Suprapubic skin (tissue), 4 donors: ENCODE data around the gene HYLS1.
"Not testable (repeated sequence)": the region's sequence is repeated elsewhere in the genome, so short reads cannot be mapped to it uniquely, and the experiment has no call there.

ENCODE experiments used
- POLR2A ChIP-seq, 2 donors: fragments of 450-650 bp; IDR thresholded peaks; one replicate each; pipeline ENCODE4 v1.6.1; 2017; ENCODE audit warnings: antibody characterized with exemption in 2 of 2, mild to moderate bottlenecking in 2 of 2, moderate library complexity in 2 of 2
- POLR2AphosphoS5 ChIP-seq, 3 donors: sonication (generic); formaldehyde crosslinking; IDR thresholded peaks; one replicate each; pipeline ENCODE4 v1.6.1; 2017; ENCODE audit warnings: antibody characterized with exemption in 3 of 3
- TF ChIP-seq, protein P1 (sequence below), 2 donors: fragments of 200-600 bp in 1 of 2; fragments of 450-650 bp in 1 of 2; sonication (generic) in 1 of 2; IDR thresholded peaks; one replicate each; pipeline ENCODE4 v1.5.1; 2016 to 2019; ENCODE audit warnings: antibody characterized with exemption in 2 of 2, mild to moderate bottlenecking in 1 of 2, moderate library complexity in 1 of 2

DNA sequence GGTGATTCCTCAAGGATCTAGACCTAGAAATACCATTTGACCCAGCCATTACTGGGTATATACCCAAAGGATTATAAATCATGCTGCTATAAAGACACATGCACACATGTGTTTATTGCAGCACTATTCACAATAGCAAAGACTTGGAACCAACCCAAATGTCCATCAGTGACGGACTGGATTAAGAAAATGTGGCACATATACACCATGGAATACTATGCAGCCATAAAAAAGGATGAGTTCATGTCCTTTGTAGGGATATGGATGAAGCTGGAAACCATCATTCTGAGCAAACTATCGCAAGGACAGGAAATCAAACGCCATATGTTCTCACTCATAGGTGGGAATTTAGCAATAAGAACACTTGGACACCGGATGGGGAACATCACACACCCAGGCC is 22.1 kb upstream of the HYLS1 start:
- TF ChIP-seq, protein P1, sequence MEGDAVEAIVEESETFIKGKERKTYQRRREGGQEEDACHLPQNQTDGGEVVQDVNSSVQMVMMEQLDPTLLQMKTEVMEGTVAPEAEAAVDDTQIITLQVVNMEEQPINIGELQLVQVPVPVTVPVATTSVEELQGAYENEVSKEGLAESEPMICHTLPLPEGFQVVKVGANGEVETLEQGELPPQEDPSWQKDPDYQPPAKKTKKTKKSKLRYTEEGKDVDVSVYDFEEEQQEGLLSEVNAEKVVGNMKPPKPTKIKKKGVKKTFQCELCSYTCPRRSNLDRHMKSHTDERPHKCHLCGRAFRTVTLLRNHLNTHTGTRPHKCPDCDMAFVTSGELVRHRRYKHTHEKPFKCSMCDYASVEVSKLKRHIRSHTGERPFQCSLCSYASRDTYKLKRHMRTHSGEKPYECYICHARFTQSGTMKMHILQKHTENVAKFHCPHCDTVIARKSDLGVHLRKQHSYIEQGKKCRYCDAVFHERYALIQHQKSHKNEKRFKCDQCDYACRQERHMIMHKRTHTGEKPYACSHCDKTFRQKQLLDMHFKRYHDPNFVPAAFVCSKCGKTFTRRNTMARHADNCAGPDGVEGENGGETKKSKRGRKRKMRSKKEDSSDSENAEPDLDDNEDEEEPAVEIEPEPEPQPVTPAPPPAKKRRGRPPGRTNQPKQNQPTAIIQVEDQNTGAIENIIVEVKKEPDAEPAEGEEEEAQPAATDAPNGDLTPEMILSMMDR (IDR thresholded peaks at IDR 0.05) = not testable (repeated sequence)
- TF ChIP-seq POLR2A, POLR2AphosphoS5 (IDR thresholded peaks at IDR 0.05): not testable (repeated sequence)
